Neural cell (in vitro differentiated cells): ENCODE data around the gene CRYBB3. TPM values are rescaled to one million over a fixed set of nuclear protein-coding genes. Genes with fewer than 3 reads are reported as not detected.

Experiments
- H2AFZ ChIP-seq: fragments of 200-600, 300-800 bp; sonication (generic), shearing (Covaris generic); 2 replicates; pipeline ENCODE4 v1.6.0; 2014; ENCODE audit warnings: low read depth, mild to moderate bottlenecking, antibody characterized with exemption, low read length, moderate library complexity
- H3F3A ChIP-seq: fragments of 200-600 bp; shearing (Covaris generic); 2 replicates; pipeline ENCODE4 v1.6.1; 2016; ENCODE audit warnings: mild to moderate bottlenecking, moderate library complexity, mixed read lengths, antibody characterized with exemption, low read length; ENCODE audit not compliant: insufficient read depth, poor library complexity, severe bottlenecking
- H3K27ac ChIP-seq: fragments of 200-600, 300-800 bp; sonication (generic), shearing (Covaris generic); 2 replicates; pipeline ENCODE4 v1.5.1; 2014; ENCODE audit warnings: mild to moderate bottlenecking, low read length, moderate library complexity
- H3K27me3 ChIP-seq: fragments of 300-800, 200-600 bp; sonication (generic), shearing (Covaris generic); 2 replicates; pipeline ENCODE4 v1.6.0; 2014; ENCODE audit warnings: mild to moderate bottlenecking, low read depth, low read length, moderate library complexity; ENCODE audit not compliant: insufficient read depth
- H3K36me3 ChIP-seq: fragments of 300-800, 200-600 bp; sonication (generic), shearing (Covaris generic); 2 replicates; pipeline ENCODE4 v1.5.1; 2014; ENCODE audit warnings: mild to moderate bottlenecking, antibody characterized with exemption, low read length, moderate library complexity; ENCODE audit not compliant: insufficient read depth
- H3K4me2 ChIP-seq: fragments of 300-800, 200-600 bp; sonication (generic), shearing (Covaris generic); 2 replicates; pipeline ENCODE4 v1.6.0; 2014; ENCODE audit warnings: mild to moderate bottlenecking, low read length
- H3K4me3 ChIP-seq: fragments of 300-800, 200-600 bp; sonication (generic), shearing (Covaris generic); 2 replicates; pipeline ENCODE4 v1.5.1; 2014; ENCODE audit warnings: mild to moderate bottlenecking, low read length, moderate library complexity
- H3K79me2 ChIP-seq: fragments of 200-600 bp; shearing (Covaris generic); replicated peaks from 2 replicates; pipeline ENCODE4 v1.6.0; 2014; ENCODE audit warnings: mild to moderate bottlenecking, low read length, moderate library complexity; ENCODE audit not compliant: insufficient read depth
- H3K9ac ChIP-seq: fragments of 300-800, 200-600 bp; sonication (generic), shearing (Covaris generic); 2 replicates; pipeline ENCODE4 v1.6.1; 2016; ENCODE audit warnings: mild to moderate bottlenecking, low read length, mixed read lengths
- H3K9me2 ChIP-seq: fragments of 200-600 bp; shearing (Covaris generic); 2 replicates; pipeline ENCODE4 v1.6.1; 2016; ENCODE audit warnings: mild to moderate bottlenecking, low read length, mixed read lengths; ENCODE audit not compliant: insufficient read depth
- H3K9me3 ChIP-seq: fragments of 200-600, 300-800 bp; sonication (generic), shearing (Covaris generic); 2 replicates; pipeline ENCODE4 v1.6.1; 2016; ENCODE audit warnings: mild to moderate bottlenecking, mixed run types, low read length, moderate library complexity, mixed read lengths
- H4K20me1 ChIP-seq: fragments of 200-600 bp; shearing (Covaris generic); 2 replicates; pipeline ENCODE4 v1.6.1; 2016; ENCODE audit warnings: mild to moderate bottlenecking, mixed run types; ENCODE audit not compliant: insufficient read depth
- CTCF ChIP-seq: fragments of 450-650 bp; IDR thresholded peaks from 2 replicates; pipeline ENCODE4 v1.5.1; 2014; ENCODE audit warnings: antibody characterized with exemption, mild to moderate bottlenecking, moderate library complexity; ENCODE audit not compliant: poor library complexity, severe bottlenecking
- EP300 ChIP-seq: fragments of 450-650 bp; conservative IDR thresholded peaks from 2 replicates; pipeline ENCODE4 v1.6.1; 2014; ENCODE audit warnings: antibody characterized with exemption, mild to moderate bottlenecking, moderate library complexity; ENCODE audit not compliant: poor library complexity, severe bottlenecking
- EZH2 ChIP-seq: fragments of 200-600, 300-800 bp; shearing (Covaris generic), sonication (generic); IDR thresholded peaks from 2 replicates; pipeline ENCODE4 v1.6.1; 2014; ENCODE audit warnings: antibody characterized with exemption, low read length, borderline replicate concordance, mild to moderate bottlenecking; ENCODE audit not compliant: insufficient read depth, poor library complexity, severe bottlenecking
- MXI1 ChIP-seq: fragments of 450-650 bp; conservative IDR thresholded peaks from 2 replicates; pipeline ENCODE4 v1.6.1; 2014; ENCODE audit warnings: antibody characterized with exemption, mild to moderate bottlenecking; ENCODE audit not compliant: poor library complexity, severe bottlenecking
- POLR2AphosphoS5 ChIP-seq: IDR thresholded peaks from 2 replicates; pipeline ENCODE4 v1.6.1; 2012
- RAD21 ChIP-seq: fragments of 450-650 bp; conservative IDR thresholded peaks from 2 replicates; pipeline ENCODE4 v1.6.1; 2014; ENCODE audit warnings: antibody characterized with exemption, mild to moderate bottlenecking, moderate library complexity
- REST ChIP-seq: IDR thresholded peaks from 2 replicates; pipeline ENCODE4 v1.6.1; 2012; ENCODE audit warnings: borderline replicate concordance
- SMC3 ChIP-seq: fragments of 450-650 bp; conservative IDR thresholded peaks from 2 replicates; pipeline ENCODE4 v1.6.1; 2014; ENCODE audit warnings: antibody characterized with exemption, mild to moderate bottlenecking, moderate library complexity; ENCODE audit not compliant: poor library complexity
- TAF1 ChIP-seq: IDR thresholded peaks from 2 replicates; pipeline ENCODE4 v1.6.1; 2012; ENCODE audit warnings: low read depth
- polyA plus RNA-seq: library from polyadenylated mRNA; depleted of rRNA; stranded (reverse); fragments of >200 nt; gene quantifications from 2 replicates; pipeline ENCODE4 v1.2.3, GENCODE V29; 2014

Gene CRYBB3
- polyA plus RNA-seq, 1 donor from 2014 or later: not detected

- Histone ChIP-seq H2AFZ (no peak overlapping the region), H3F3A (no peaks in the 10 kb centered on the region), H3K9me3 (no peaks in the 10 kb centered on the region), H3K27me3 (no peaks in the 10 kb centered on the region), H3K36me3 (no peaks in the 10 kb centered on the region), H3K79me2 (no peaks in the 10 kb centered on the region), H3K27ac (no peak overlapping the region), H3K4me3 (no peak overlapping the region), H3K9me2 (no peaks in the 10 kb centered on the region), H3K9ac (no peak overlapping the region), H4K20me1 (no peaks in the 10 kb centered on the region), H3K4me2 (no peak overlapping the region)
- TF ChIP-seq MXI1 (no peak), EP300 (no peak), RAD21 (no peak), SMC3 (no peak), REST (no peak), EZH2 (no peak), POLR2AphosphoS5 (no peak), CTCF (no peak), TAF1 (no peak)
Observed at GRCh38 chr22:25221790-25222189, 22.1 kb downstream of the CRYBB3 start.

GRCh38 chr22:25223269-25223850 lies 23.7 kb downstream of the CRYBB3 start:
- no peaks in the 10 kb centered on the region for H3K79me2 ChIP-seq
- H3K9ac ChIP-seq: no peak overlapping the region
- no peak overlapping the region for H3K27ac ChIP-seq
- H3F3A ChIP-seq: no peaks in the 10 kb centered on the region
- H3K27me3 ChIP-seq: no peaks in the 10 kb centered on the region
- no peak overlapping the region for H3K4me2 ChIP-seq
- H2AFZ ChIP-seq: no peak overlapping the region
- H4K20me1 ChIP-seq: no peaks in the 10 kb centered on the region
- no peaks in the 10 kb centered on the region for H3K36me3 ChIP-seq
- no peaks in the 10 kb centered on the region for H3K9me3 ChIP-seq
- no peak overlapping the region for H3K4me3 ChIP-seq
- no peaks in the 10 kb centered on the region for H3K9me2 ChIP-seq
- no peak for TF ChIP-seq MXI1
- TF ChIP-seq POLR2AphosphoS5: no peak
- TF ChIP-seq EZH2: no peak
- TF ChIP-seq CTCF: no peak
- no peak for TF ChIP-seq RAD21
- no peak for TF ChIP-seq SMC3
- TF ChIP-seq TAF1: no peak
